K562 (cell line): ENCODE measurements around the gene CFL1. TPM values are rescaled to one million over a fixed set of nuclear protein-coding genes. Genes with fewer than 3 reads are reported as not detected.

Experiments used
- CHAMP1 ChIP-seq: fragments of 450-650 bp; IDR thresholded peaks from 2 replicates; pipeline ENCODE4 v1.6.1; 2016; ENCODE audit warnings: mild to moderate bottlenecking
- DACH1 ChIP-seq: fragments of 450-650 bp; IDR thresholded peaks from 2 replicates; pipeline ENCODE4 v1.6.1; 2018; ENCODE audit not compliant: partially characterized antibody
- EZH2 ChIP-seq: IDR thresholded peaks from 2 replicates; pipeline ENCODE4 v1.6.1; 2012; ENCODE audit warnings: low read depth, mild to moderate bottlenecking, inconsistent platforms, low read length, borderline replicate concordance
- JUN ChIP-seq, 2 experiments: sonication (generic) in 1 of 2; formaldehyde crosslinking in 1 of 2; IDR thresholded peaks; 2 replicates each; pipeline versions ENCODE4 v1.6.1 to v1.8.0; 2012 to 2022; ENCODE audit warnings: borderline replicate concordance in 2 of 2, mild to moderate bottlenecking in 2 of 2, improper control_type of control experiment in 1 of 2, low read depth in 1 of 2, low read length in 1 of 2, missing genetic modification reagents in 1 of 2
- MAX ChIP-seq: sonication (generic); formaldehyde crosslinking; IDR thresholded peaks from 2 replicates; pipeline ENCODE4 v1.9.0; 2022; ENCODE audit warnings: mild to moderate bottlenecking, missing genetic modification reagents
- MBD2 ChIP-seq: sonication (generic); IDR thresholded peaks from 2 replicates; pipeline ENCODE4 v1.6.1; 2016; ENCODE audit warnings: low read depth, borderline replicate concordance
- PHB ChIP-seq: fragments of 250-450 bp; sonication (Bioruptor Pico); IDR thresholded peaks from 2 replicates; pipeline ENCODE4 v1.5.0; 2021
- PRPF4 ChIP-seq: fragments of 200-400 bp; formaldehyde crosslinking; IDR thresholded peaks from one replicate; pipeline ENCODE4 v1.6.1; 2017; ENCODE audit warnings: low read length, low read depth, mild to moderate bottlenecking; ENCODE audit not compliant: insufficient read depth, poor library complexity, severe bottlenecking
- RCOR1 ChIP-seq, 2 experiments: IDR thresholded peaks; 2 replicates each; pipeline ENCODE4 v1.6.1; 2012; ENCODE audit warnings: low read depth in 2 of 2, low read length in 2 of 2, borderline replicate concordance in 1 of 2, improper control_type of control experiment in 1 of 2
- RNF219 ChIP-seq: fragments of 250-450 bp; sonication (Bioruptor Pico); IDR thresholded peaks from 2 replicates; pipeline ENCODE4 v1.5.0; 2022; ENCODE audit warnings: mild to moderate bottlenecking
- SETDB1 ChIP-seq: IDR thresholded peaks from one replicate; pipeline ENCODE4 v1.6.1; 2012; ENCODE audit warnings: low read length, control low read depth, inconsistent platforms
- SNIP1 ChIP-seq: fragments of 450-650 bp; IDR thresholded peaks from 2 replicates; pipeline ENCODE4 v1.7.1; 2017; ENCODE audit warnings: low read depth, mild to moderate bottlenecking
- SP1 ChIP-seq: sonication (generic); formaldehyde crosslinking; IDR thresholded peaks from 2 replicates; pipeline ENCODE4 v1.8.1; 2022; ENCODE audit warnings: mild to moderate bottlenecking, missing genetic modification reagents
- ZKSCAN1 ChIP-seq: fragments of 150-350 bp; IDR thresholded peaks from 2 replicates; pipeline ENCODE4 v1.6.1; 2016; ENCODE audit warnings: low read depth, low read length
- ZNF274 ChIP-seq: IDR thresholded peaks from 2 replicates; pipeline ENCODE4 v1.6.1; 2011; ENCODE audit warnings: low read depth, mild to moderate bottlenecking, low read length, moderate library complexity, borderline replicate concordance
- ZNF717 ChIP-seq: fragments of 250-450 bp; sonication (Bioruptor Pico); IDR thresholded peaks from 2 replicates; pipeline ENCODE4 v1.5.0; 2021
- ZNF77 ChIP-seq: fragments of 250-450 bp; sonication (Bioruptor Pico); IDR thresholded peaks from 2 replicates; pipeline ENCODE4 v1.5.0; 2020
- polyA plus RNA-seq, 8 experiments: library from polyadenylated mRNA; depleted of rRNA in 4 of 8; stranded (reverse) in 5 of 8; unstranded in 3 of 8; fragments of >200 nt; fragmentation: Nextera tagmentation in 2 of 8; fragmentation: Illumina TruSeq in 1 of 8; extraction: Ambion mirVana in 2 of 8; extraction: Trizol in 1 of 8; gene quantifications; 2 replicates each; pipeline versions ENCODE4 v1.2.1 to v1.2.3, GENCODE V29; 2011 to 2014; ENCODE audit warnings: inconsistent platforms in 1 of 8, missing spikeins in 1 of 8
- total RNA-seq, 7 experiments: library from RNA; depleted of rRNA in 6 of 7; stranded (reverse); fragments of >200 nt in 6 of 7; fragmentation: Illumina TruSeq in 2 of 7; extraction: Trizol in 2 of 7; gene quantifications; 2 replicates each; pipeline versions ENCODE4 v1.2.1 to v1.2.3, GENCODE V29; 2011 to 2021; ENCODE audit warnings: low replicate concordance in 1 of 7
- TF ChIP-seq, protein P1 (sequence below): fragments of 250-450 bp; sonication (Bioruptor Pico); IDR thresholded peaks from 2 replicates; pipeline ENCODE4 v1.8.0; 2021; ENCODE audit warnings: mild to moderate bottlenecking, moderate library complexity
- TF ChIP-seq, protein P2 (sequence below): IDR thresholded peaks from 2 replicates; pipeline ENCODE4 v1.6.1; 2011; ENCODE audit warnings: borderline replicate concordance, low read depth, mild to moderate bottlenecking, moderate library complexity, low read length; ENCODE audit not compliant: insufficient read depth, poor library complexity, severe bottlenecking

CFL1 gene
- total and polyA plus RNA-seq, 9 of the 15 experiments (the other 6 are each of a cell fraction or from before 2014, with no cell fraction given): 105 to 1,101 (median 859) TPM

GRCh38 chr11:65857853-65858680 is at the start of gene CFL1 (continued):
- no peak for TF ChIP-seq RCOR1 (IDR thresholded peaks at IDR 0.05; ENCODE audit: borderline replicate concordance in 1 of 2, low read depth in 2 of 2, low read length in 2 of 2)
- no peak for TF ChIP-seq ZNF717 (CRISPR knock-in tag)
- TF ChIP-seq JUN (IDR thresholded peaks at IDR 0.05; ENCODE audit: borderline replicate concordance, low read depth, low read length): no peak; the same call in 1 of the 2 replicates
- no peak; the same call in 1 of the 2 replicates for TF ChIP-seq JUN (CRISPR knock-in tag; IDR thresholded peaks at IDR 0.05; ENCODE audit: borderline replicate concordance)
- peak; percentile 75; the same call in 1 of the 2 replicates for TF ChIP-seq SP1 (CRISPR knock-in tag)
- no peak for TF ChIP-seq ZNF77 (CRISPR knock-in tag)
- TF ChIP-seq, protein P1, sequence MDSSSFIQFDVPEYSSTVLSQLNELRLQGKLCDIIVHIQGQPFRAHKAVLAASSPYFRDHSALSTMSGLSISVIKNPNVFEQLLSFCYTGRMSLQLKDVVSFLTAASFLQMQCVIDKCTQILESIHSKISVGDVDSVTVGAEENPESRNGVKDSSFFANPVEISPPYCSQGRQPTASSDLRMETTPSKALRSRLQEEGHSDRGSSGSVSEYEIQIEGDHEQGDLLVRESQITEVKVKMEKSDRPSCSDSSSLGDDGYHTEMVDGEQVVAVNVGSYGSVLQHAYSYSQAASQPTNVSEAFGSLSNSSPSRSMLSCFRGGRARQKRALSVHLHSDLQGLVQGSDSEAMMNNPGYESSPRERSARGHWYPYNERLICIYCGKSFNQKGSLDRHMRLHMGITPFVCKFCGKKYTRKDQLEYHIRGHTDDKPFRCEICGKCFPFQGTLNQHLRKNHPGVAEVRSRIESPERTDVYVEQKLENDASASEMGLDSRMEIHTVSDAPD: no peak
- TF ChIP-seq ZKSCAN1: no peak
- TF ChIP-seq MBD2: peak; percentile 81
- TF ChIP-seq SNIP1: no peak
- peak; percentile 78 for TF ChIP-seq PRPF4
- TF ChIP-seq CHAMP1: no peak
- TF ChIP-seq, protein P2, sequence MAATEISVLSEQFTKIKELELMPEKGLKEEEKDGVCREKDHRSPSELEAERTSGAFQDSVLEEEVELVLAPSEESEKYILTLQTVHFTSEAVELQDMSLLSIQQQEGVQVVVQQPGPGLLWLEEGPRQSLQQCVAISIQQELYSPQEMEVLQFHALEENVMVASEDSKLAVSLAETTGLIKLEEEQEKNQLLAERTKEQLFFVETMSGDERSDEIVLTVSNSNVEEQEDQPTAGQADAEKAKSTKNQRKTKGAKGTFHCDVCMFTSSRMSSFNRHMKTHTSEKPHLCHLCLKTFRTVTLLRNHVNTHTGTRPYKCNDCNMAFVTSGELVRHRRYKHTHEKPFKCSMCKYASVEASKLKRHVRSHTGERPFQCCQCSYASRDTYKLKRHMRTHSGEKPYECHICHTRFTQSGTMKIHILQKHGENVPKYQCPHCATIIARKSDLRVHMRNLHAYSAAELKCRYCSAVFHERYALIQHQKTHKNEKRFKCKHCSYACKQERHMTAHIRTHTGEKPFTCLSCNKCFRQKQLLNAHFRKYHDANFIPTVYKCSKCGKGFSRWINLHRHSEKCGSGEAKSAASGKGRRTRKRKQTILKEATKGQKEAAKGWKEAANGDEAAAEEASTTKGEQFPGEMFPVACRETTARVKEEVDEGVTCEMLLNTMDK: no peak
- no peak for TF ChIP-seq SETDB1
- no peak for TF ChIP-seq DACH1
- no peak for TF ChIP-seq ZNF274
- no peak for TF ChIP-seq PHB
- no peak for TF ChIP-seq EZH2
- no peak for TF ChIP-seq RNF219 (CRISPR knock-in tag)
- TF ChIP-seq MAX: peak; percentile 17
